Fibroblast of skin of left quadriceps (primary cell): Measurements from ENCODE around the gene STK39.

Experiments
- DNase-seq, 2 experiments: peaks; one replicate each; pipeline ENCODE4 v3.0.0-alpha.2; 2013; ENCODE audit warnings: low read depth in 2 of 2

STK39 gene

DNA sequence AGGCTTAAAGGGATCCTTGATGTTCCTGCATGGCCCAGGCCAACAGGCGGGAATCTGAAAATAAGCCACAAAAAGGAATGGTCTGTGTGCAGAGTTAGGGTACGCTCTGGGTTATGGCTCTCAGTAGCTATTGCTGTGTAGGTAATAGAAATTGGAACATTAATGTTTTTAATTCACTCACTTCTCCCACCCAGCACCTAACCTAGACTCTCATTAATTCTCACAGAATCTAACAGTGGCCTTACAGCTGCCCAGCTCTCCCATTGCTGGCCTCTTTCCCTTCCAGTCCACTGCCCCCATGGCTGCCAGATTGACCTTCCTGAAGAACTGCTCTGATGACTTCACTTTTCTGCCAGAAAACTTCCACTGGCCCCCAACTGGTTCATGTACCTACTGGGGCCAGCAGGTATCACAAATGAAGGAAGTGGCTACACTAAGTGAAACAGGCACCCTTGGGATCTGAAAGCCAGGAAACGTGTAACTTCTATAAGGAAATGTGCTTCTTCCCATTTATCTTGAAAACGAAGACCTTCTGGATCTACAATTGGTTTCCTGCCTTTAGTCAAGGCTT, 315.2 kb downstream of the STK39 start:
- DNase-seq = no peak

- DNase-seq = no peak
Observed at GRCh38 chr2:167929484-167929883, 317.9 kb downstream of the STK39 start.

GRCh38 chr2:167928434-167928833, 319.0 kb downstream of the STK39 start:
- no peak for DNase-seq

GRCh38 chr2:167925758-167926157, 321.6 kb downstream of the STK39 start:
- DNase-seq = no peak

GRCh38 chr2:167924556-167924955, 322.8 kb downstream of the STK39 start:
- no peak for DNase-seq

DNA sequence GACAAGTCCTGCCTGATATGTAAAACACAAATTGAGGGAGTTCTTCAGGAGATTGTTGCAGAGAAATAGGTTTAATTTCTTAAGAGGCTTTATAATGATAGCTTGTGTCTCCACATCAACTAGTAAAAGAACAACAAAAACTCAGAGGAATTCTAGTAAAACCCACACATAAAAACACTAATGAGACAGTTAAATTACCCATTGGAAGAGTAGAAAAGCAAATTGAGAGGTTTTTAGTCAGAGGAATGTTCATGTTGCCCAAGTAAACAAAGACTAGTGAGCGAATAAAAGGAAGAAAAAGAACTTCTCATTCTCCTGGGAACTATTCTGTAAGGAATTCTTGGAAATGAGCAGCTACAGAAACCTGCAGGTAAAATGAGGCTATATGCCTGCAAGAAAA, 330.6 kb downstream of the STK39 start:
- DNase-seq = no peak

GRCh38 chr2:167914969-167915368, 332.4 kb downstream of the STK39 start:
- DNase-seq = no peak

DNA sequence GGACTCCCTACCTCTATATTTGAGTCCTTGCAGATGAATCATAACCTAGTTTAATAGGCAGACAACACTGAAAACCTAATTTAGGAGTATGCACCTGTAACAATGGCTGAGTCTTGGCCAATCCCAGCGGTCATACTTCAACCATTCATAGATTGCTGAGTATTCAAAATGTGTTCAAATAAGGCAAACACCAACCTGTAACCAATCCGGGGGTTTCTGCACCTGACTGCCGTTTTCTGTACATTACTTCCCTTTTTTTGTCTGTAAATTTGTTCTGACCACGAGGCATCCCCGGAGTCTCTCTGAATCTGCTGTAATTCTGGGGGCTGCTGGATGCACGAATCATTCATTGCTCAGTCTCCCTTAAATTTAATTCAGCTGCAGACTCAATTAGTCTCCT, 338.6 kb downstream of the STK39 start:
- no peak for DNase-seq

GRCh38 chr2:167905668-167906067, 341.7 kb downstream of the STK39 start:
- DNase-seq = no peak
